HL-60 (cell line): Measurements from ENCODE around the gene RAB40B.

Experiments
- DNase-seq, 2 experiments: peaks; one replicate each; pipeline ENCODE4 v3.0.0-alpha.2; 2010 to 2020; ENCODE audit warnings: low read depth in 1 of 2, low spot score in 1 of 2
- H3K27ac ChIP-seq: fragments of 250-450 bp; sonication (Bioruptor Pico); replicated peaks from 2 replicates; pipeline ENCODE4 v1.5.1; 2020; ENCODE audit warnings: mild to moderate bottlenecking, moderate library complexity
- H3K27me3 ChIP-seq: fragments of 250-450 bp; sonication (Bioruptor Pico); 2 replicates; pipeline ENCODE4 v1.5.1; 2021; ENCODE audit warnings: mild to moderate bottlenecking, moderate library complexity; ENCODE audit not compliant: insufficient read depth, poor library complexity, severe bottlenecking
- H3K4me3 ChIP-seq: replicated peaks from 2 replicates; pipeline ENCODE4 v1.5.1; 2011; ENCODE audit warnings: mild to moderate bottlenecking, control low read depth, low read length; ENCODE audit not compliant: insufficient read depth
- CTCF ChIP-seq: IDR thresholded peaks from one replicate; pipeline ENCODE4 v1.5.1; 2011; ENCODE audit warnings: low read length, control low read depth, inconsistent platforms; ENCODE audit not compliant: insufficient read depth
- GABPA ChIP-seq: IDR thresholded peaks from 2 replicates; pipeline ENCODE4 v1.6.1; 2012; ENCODE audit warnings: low read depth
- POLR2AphosphoS5 ChIP-seq: IDR thresholded peaks from 2 replicates; pipeline ENCODE4 v1.6.1; 2012; ENCODE audit warnings: low read depth
- SPI1 ChIP-seq: IDR thresholded peaks from 2 replicates; pipeline ENCODE4 v1.6.1; 2012; ENCODE audit warnings: low read depth, mild to moderate bottlenecking, borderline replicate concordance
- TF ChIP-seq, protein P1 (sequence below): IDR thresholded peaks from 2 replicates; pipeline ENCODE4 v1.6.1; 2012; ENCODE audit warnings: low read depth; ENCODE audit not compliant: insufficient replicate concordance

Gene RAB40B

GRCh38 chr17:82740906-82741759, 42.6 kb upstream of the RAB40B start:
- DNase-seq: no peak
- H3K27ac ChIP-seq: no peak overlapping the region
- TF ChIP-seq SPI1: no peak
- no peak for TF ChIP-seq GABPA
- TF ChIP-seq, protein P1, sequence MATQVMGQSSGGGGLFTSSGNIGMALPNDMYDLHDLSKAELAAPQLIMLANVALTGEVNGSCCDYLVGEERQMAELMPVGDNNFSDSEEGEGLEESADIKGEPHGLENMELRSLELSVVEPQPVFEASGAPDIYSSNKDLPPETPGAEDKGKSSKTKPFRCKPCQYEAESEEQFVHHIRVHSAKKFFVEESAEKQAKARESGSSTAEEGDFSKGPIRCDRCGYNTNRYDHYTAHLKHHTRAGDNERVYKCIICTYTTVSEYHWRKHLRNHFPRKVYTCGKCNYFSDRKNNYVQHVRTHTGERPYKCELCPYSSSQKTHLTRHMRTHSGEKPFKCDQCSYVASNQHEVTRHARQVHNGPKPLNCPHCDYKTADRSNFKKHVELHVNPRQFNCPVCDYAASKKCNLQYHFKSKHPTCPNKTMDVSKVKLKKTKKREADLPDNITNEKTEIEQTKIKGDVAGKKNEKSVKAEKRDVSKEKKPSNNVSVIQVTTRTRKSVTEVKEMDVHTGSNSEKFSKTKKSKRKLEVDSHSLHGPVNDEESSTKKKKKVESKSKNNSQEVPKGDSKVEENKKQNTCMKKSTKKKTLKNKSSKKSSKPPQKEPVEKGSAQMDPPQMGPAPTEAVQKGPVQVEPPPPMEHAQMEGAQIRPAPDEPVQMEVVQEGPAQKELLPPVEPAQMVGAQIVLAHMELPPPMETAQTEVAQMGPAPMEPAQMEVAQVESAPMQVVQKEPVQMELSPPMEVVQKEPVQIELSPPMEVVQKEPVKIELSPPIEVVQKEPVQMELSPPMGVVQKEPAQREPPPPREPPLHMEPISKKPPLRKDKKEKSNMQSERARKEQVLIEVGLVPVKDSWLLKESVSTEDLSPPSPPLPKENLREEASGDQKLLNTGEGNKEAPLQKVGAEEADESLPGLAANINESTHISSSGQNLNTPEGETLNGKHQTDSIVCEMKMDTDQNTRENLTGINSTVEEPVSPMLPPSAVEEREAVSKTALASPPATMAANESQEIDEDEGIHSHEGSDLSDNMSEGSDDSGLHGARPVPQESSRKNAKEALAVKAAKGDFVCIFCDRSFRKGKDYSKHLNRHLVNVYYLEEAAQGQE: no peak
- TF ChIP-seq POLR2AphosphoS5: no peak
- no peak for TF ChIP-seq CTCF

GRCh38 chr17:82737967-82738877, 39.7 kb upstream of the RAB40B start:
- DNase-seq: no peak
- Histone ChIP-seq H3K27ac (no peak overlapping the region), H3K4me3 (no peak overlapping the region), H3K27me3 (no peaks in the 10 kb centered on the region)
- TF ChIP-seq GABPA (no peak), CTCF (no peak), SPI1 (no peak), POLR2AphosphoS5 (no peak)
- TF ChIP-seq, protein P1: no peak

More at GRCh38 chr17:82740906-82741759, 42.6 kb upstream of the RAB40B start:
- H3K4me3 ChIP-seq: no peak overlapping the region
- H3K27me3 ChIP-seq: no peaks in the 10 kb centered on the region

DNA sequence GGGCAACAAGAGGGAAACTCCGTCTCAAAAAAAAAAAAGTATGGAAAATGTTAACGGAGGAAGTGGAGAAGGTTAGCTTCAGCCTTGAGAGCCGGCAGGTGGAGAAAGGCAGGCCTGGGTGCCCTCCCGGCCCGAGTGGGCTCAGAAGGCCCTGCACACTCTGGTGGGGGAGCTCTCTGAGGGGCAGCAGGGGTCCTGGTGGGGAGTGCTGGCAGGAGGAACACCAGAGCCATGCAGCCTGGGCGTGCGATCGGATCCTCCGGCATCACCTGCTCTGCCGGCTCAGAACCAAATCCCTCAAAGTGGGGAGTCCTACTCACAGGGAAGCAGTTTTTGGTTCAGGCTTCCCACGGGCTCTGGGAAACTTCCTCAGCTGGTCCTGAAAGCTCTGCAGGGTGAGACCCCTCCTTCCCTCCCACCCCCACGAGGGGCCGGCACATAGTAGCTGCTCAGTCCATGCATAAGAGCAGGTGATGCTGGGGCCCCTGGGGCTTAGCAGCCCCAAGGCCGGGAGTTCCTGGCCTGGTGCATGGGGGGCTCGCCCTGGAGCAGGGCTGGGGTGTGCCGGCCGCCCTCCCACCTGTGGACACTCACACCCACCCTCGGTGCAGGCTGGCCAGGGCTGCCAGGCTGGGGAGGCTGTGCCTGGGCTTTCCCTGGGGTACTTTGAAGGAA, 38.1 kb upstream of the RAB40B start:
- Histone ChIP-seq H3K4me3 (no peak overlapping the region), H3K27me3 (no peaks in the 10 kb centered on the region), H3K27ac (no peak overlapping the region)
- TF ChIP-seq POLR2AphosphoS5: no peak
- TF ChIP-seq GABPA: no peak
- TF ChIP-seq SPI1: no peak
- no peak for TF ChIP-seq CTCF
- TF ChIP-seq, protein P1: no peak
- DNase-seq: no peak
